ENCODE data around the gene CTSV.
"Not testable (repeated sequence)": the region's sequence is repeated elsewhere in the genome, so short reads cannot be mapped to it uniquely, and the experiment has no call there.

GRCh38 chr9:97000139-97000787 lies 38.7 kb downstream of the CTSV start:
- TF ChIP-seq, protein P1, sequence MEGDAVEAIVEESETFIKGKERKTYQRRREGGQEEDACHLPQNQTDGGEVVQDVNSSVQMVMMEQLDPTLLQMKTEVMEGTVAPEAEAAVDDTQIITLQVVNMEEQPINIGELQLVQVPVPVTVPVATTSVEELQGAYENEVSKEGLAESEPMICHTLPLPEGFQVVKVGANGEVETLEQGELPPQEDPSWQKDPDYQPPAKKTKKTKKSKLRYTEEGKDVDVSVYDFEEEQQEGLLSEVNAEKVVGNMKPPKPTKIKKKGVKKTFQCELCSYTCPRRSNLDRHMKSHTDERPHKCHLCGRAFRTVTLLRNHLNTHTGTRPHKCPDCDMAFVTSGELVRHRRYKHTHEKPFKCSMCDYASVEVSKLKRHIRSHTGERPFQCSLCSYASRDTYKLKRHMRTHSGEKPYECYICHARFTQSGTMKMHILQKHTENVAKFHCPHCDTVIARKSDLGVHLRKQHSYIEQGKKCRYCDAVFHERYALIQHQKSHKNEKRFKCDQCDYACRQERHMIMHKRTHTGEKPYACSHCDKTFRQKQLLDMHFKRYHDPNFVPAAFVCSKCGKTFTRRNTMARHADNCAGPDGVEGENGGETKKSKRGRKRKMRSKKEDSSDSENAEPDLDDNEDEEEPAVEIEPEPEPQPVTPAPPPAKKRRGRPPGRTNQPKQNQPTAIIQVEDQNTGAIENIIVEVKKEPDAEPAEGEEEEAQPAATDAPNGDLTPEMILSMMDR (conservative IDR thresholded peaks at IDR 0.05; ENCODE audit: low read depth, low read length): not testable (repeated sequence)
- not testable (repeated sequence) for TF ChIP-seq EZH2 (IDR thresholded peaks at IDR 0.05; ENCODE audit: borderline replicate concordance, low read depth, low read length, poor library complexity, severe bottlenecking)

Data from A673 (cell line).